ENCODE results near the gene KRTAP4-5. TPM values are rescaled to one million over a fixed set of nuclear protein-coding genes. Genes with fewer than 3 reads are reported as not detected.
"Not testable (repeated sequence)": the region's sequence is repeated elsewhere in the genome, so short reads cannot be mapped to it uniquely, and the experiment has no call there.

Gene KRTAP4-5
- polyA plus RNA-seq, 1 donor (not counting 4 experiments of a cell fraction or from before 2014, with no cell fraction given), result not detected

- peak within 1 kb of the TSS; percentile 59 for H3K27ac ChIP-seq (ENCODE audit: control insufficient read depth, insufficient read depth, low read length)
- TF ChIP-seq EZH2 (IDR thresholded peaks at IDR 0.05; ENCODE audit: low read length) (no peak), CTCF (optimal IDR thresholded peaks at IDR 0.05 in 1 of 3, IDR thresholded peaks at IDR 0.05 in 1 of 3, conservative IDR thresholded peaks at IDR 0.05 in 1 of 3; ENCODE audit: extremely low read depth in 1 of 3, insufficient read depth in 2 of 3, low read length in 3 of 3) (no peak)
- peaks cover 8% of the 10 kb centered on the region for H3K4me1 ChIP-seq (ENCODE audit: control insufficient read depth, extremely low read depth, insufficient read depth, low read length)
- H3K9ac ChIP-seq (ENCODE audit: control insufficient read depth, extremely low read depth, insufficient read depth, low read length), result no peak within 1 kb of the TSS
- dilution Hi-C loops (cut with MboI; ENCODE audit: extremely low pct_ligation_motif_present, low sequenced_read_pairs), result no loop called here
- peak within 1 kb of the TSS; percentile 11 for H3K4me2 ChIP-seq (ENCODE audit: control insufficient read depth, extremely low read depth, insufficient read depth, low read depth, low read length)
- H3K36me3 ChIP-seq (ENCODE audit: control insufficient read depth in 2 of 2, extremely low read depth in 1 of 2, insufficient read depth in 2 of 2, low read length in 2 of 2), result no peaks in the 10 kb centered on the region
- no peaks in the 10 kb centered on the region for H3K27me3 ChIP-seq (ENCODE audit: control insufficient read depth, extremely low read depth, insufficient read depth, low read length)
- peak; percentile 91 for DNase-seq (ENCODE audit: low read depth, low spot score)
- no peak within 1 kb of the TSS for H3K4me3 ChIP-seq (ENCODE audit: control insufficient read depth in 2 of 3, extremely low read depth in 1 of 3, insufficient read depth in 2 of 3, low read depth in 1 of 3, low read length in 3 of 3)
- H3K9me3 ChIP-seq (ENCODE audit: control insufficient read depth, low read depth, low read length), result peaks cover 8% of the 10 kb centered on the region
- H2AFZ ChIP-seq (ENCODE audit: control insufficient read depth, low read length), result no peak within 1 kb of the TSS
- no peaks in the 10 kb centered on the region for H3K79me2 ChIP-seq (ENCODE audit: control insufficient read depth, insufficient read depth, low read length)
- H4K20me1 ChIP-seq (ENCODE audit: control insufficient read depth, extremely low read depth, insufficient read depth, low read length), result no peaks in the 10 kb centered on the region
- peak; percentile 97 for FAIRE-seq
- no peaks in the 10 kb centered on the region for H3K9me1 ChIP-seq (ENCODE audit: control insufficient read depth, extremely low read depth, insufficient read depth, low read length)
Measured at GRCh38 chr17:41140360-41141131, 9.1 kb downstream of the KRTAP4-5 start, which contains the start of gene KRTAP4-6. KRTAP4-6 (minus strand) TSS chr17:41140544; CDS start chr17:41140487, 57 bp downstream.

- H2AFZ ChIP-seq (ENCODE audit: control insufficient read depth, low read length); H3K4me1 ChIP-seq (ENCODE audit: control insufficient read depth, extremely low read depth, insufficient read depth, low read length); H4K20me1 ChIP-seq (ENCODE audit: control insufficient read depth, extremely low read depth, insufficient read depth, low read length); H3K9me1 ChIP-seq (ENCODE audit: control insufficient read depth, extremely low read depth, insufficient read depth, low read length); H3K4me2 ChIP-seq (ENCODE audit: control insufficient read depth, extremely low read depth, insufficient read depth, low read depth, low read length); DNase-seq (ENCODE audit: low read depth, low spot score); H3K36me3 ChIP-seq (ENCODE audit: control insufficient read depth in 2 of 2, extremely low read depth in 1 of 2, insufficient read depth in 2 of 2, low read length in 2 of 2); FAIRE-seq; H3K9ac ChIP-seq (ENCODE audit: control insufficient read depth, extremely low read depth, insufficient read depth, low read length); dilution Hi-C loops (cut with MboI; ENCODE audit: extremely low pct_ligation_motif_present, low sequenced_read_pairs); H3K27me3 ChIP-seq (ENCODE audit: control insufficient read depth, extremely low read depth, insufficient read depth, low read length); H3K9me3 ChIP-seq (ENCODE audit: control insufficient read depth, low read depth, low read length); H3K79me2 ChIP-seq (ENCODE audit: control insufficient read depth, insufficient read depth, low read length); H3K4me3 ChIP-seq (ENCODE audit: control insufficient read depth in 2 of 3, extremely low read depth in 1 of 3, insufficient read depth in 2 of 3, low read depth in 1 of 3, low read length in 3 of 3): not testable (repeated sequence)
- peak overlapping the region; percentile 59 for H3K27ac ChIP-seq (ENCODE audit: control insufficient read depth, insufficient read depth, low read length)
Measured at GRCh38 chr17:41139865-41140264, 9.8 kb downstream of the KRTAP4-5 start.
